AG10803 (cell line): ENCODE results near the gene FN1.

Source experiments
- DNase-seq: peaks from one replicate; pipeline ENCODE4 v3.0.0; 2010; ENCODE audit warnings: low read depth
- H3K4me3 ChIP-seq: 2 replicates; pipeline ENCODE4 v1.5.1; 2011; ENCODE audit warnings: mild to moderate bottlenecking, low read length, control low read depth
- TF ChIP-seq, protein P1 (sequence below): conservative IDR thresholded peaks from 2 replicates; pipeline ENCODE4 v1.5.1; 2011; ENCODE audit warnings: mild to moderate bottlenecking, low read length, control low read depth, inconsistent platforms

FN1 gene

DNA sequence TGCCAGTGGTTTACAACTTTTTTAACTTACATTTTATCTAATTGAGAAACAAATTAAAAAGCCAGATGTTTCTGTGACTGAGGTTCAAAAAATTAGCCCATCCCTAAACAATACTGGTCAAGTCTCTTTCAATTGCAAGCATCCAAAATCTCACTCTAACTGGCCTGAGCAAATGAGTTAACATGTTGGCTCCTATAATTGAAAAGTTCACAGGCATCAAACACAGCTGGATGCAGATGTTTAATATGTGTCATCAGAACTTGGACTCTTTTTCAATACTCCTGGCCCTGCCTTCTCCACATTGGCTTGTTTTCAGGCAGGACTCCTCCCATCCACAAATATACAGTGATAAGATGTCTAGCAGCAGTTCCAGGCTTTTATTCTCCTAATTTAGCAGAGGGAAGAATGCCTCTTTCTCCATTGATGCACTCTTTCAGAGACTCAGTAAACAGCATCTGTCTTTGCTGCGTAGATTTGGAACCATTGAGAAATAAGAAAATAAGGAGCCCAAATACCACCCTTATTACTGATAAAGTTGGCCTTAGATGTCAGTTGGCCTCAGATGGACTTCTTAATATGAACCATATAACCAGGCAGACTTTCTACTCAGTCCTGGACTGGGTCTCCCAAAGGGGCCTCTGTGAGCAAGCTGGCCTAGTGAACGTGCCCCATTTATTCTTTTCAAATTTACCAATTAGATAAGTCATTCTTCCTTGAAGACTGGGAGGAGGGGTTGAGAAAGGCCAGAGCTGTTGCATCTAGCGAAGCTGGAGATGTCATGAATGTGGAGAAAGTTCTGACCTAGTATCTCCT, 30.4 kb upstream of the FN1 start:
- H3K4me3 ChIP-seq = no peak overlapping the region
- TF ChIP-seq, protein P1, sequence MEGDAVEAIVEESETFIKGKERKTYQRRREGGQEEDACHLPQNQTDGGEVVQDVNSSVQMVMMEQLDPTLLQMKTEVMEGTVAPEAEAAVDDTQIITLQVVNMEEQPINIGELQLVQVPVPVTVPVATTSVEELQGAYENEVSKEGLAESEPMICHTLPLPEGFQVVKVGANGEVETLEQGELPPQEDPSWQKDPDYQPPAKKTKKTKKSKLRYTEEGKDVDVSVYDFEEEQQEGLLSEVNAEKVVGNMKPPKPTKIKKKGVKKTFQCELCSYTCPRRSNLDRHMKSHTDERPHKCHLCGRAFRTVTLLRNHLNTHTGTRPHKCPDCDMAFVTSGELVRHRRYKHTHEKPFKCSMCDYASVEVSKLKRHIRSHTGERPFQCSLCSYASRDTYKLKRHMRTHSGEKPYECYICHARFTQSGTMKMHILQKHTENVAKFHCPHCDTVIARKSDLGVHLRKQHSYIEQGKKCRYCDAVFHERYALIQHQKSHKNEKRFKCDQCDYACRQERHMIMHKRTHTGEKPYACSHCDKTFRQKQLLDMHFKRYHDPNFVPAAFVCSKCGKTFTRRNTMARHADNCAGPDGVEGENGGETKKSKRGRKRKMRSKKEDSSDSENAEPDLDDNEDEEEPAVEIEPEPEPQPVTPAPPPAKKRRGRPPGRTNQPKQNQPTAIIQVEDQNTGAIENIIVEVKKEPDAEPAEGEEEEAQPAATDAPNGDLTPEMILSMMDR = no peak
- peak; percentile 86 for DNase-seq

DNA sequence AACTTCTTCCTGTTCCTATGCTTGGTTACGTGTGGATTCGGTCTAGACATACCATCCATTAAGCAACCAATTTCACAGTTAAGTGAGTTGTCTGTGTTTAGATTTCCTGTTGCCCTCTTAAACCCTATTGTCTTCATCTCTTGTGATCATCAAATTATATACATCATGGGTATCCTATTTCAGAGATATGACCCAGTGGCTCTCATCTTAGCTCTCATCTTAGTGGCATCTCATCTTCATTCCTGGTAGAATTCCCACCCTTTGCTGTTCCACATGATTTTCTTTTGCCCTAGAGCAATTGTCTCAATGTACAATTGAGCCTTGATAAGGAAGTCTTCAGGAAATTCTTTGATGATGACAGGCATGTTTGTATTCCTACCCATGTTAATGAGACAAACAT, 29.4 kb upstream of the FN1 start:
- DNase-seq = no peak
- TF ChIP-seq, protein P1 = no peak
- no peak overlapping the region for H3K4me3 ChIP-seq

DNA sequence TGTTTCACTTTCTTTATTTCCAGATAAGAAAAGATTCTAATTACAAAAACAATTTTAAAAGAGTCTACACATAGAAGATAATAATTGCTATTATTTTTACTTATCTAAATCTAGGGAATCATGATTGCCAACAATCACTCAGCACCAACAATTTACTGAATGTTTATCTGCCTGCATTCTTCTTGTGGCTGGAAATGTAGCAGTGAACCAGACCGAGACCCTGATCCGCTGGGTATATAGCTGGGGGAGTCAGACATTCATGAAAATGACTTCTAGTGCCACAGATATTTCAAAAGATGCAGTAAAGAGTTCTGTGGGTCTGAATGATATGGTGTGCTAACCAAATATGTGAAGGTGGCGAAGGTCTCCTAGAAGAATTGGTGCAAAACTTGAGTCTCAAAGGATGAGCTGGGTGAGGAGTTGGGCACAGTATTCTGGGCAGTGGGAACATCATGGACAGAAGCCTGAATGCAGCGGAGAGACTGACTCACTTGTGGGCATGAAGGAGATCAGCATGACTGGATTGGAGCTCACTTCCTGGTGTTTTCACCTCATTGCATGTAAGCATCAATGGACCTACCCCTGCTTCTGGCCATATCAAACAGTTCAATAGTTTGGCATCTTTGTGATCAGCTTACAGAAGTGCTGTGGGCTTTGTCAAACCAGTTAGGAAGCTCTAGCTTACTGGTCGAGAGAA, 26.1 kb upstream of the FN1 start:
- TF ChIP-seq, protein P1 = no peak
- DNase-seq = peak; percentile 47
- no peak overlapping the region for H3K4me3 ChIP-seq

DNA sequence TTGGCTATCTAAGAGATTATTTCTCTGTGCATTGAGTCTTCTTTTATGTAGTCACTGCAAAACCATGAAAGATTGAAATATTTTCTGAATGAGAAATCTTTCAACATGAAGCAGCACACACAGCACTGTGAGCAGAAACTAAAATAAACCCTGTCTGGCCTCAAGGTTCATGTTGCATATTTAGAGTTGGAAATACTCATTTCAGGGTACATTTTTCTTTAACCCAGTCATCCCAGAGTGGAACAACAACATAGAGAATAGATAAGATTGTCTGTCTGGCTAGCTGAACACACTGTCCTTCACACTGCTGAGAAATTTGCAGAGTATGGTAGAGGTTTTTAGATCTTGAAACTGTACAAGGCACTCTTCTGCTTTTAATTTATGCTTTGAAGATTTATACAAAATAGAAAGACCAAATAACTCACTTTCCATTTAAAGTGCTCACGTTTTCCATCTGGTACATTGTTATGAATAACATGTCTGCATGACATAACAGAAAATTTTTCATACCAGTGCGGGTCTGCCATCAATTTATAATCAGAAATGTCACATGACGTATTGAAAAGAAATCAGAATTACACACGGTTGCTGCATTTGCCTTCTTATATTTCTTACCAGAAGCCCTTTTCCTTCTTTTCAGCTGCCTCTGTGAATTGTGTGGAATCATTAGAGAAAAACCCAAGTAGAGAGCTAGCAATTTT, 25.0 kb upstream of the FN1 start:
- H3K4me3 ChIP-seq = no peak overlapping the region
- peak; percentile 92 for DNase-seq
- TF ChIP-seq, protein P1 = no peak

DNA sequence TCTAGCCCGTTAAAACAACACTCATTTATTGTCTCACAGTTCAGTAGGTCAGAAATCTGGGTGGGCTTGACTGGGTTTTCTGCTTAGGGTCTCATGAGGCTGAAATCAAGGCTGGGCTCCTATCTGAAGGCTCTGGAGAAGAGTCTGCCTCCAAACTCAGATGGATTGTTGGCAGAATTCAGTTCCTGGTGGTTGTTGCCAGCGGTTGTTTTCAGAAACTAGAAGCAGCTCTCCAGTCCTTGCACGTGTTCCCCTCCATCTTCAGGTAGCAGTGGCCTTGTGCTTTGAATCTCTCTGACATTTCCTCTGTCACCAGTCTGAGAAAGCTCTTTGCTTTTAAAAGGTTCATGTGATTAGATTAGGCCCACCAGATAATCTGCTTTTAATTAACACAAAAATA, 20.1 kb upstream of the FN1 start:
- no peak for DNase-seq
- H3K4me3 ChIP-seq = no peak overlapping the region
- TF ChIP-seq, protein P1 = no peak

DNA sequence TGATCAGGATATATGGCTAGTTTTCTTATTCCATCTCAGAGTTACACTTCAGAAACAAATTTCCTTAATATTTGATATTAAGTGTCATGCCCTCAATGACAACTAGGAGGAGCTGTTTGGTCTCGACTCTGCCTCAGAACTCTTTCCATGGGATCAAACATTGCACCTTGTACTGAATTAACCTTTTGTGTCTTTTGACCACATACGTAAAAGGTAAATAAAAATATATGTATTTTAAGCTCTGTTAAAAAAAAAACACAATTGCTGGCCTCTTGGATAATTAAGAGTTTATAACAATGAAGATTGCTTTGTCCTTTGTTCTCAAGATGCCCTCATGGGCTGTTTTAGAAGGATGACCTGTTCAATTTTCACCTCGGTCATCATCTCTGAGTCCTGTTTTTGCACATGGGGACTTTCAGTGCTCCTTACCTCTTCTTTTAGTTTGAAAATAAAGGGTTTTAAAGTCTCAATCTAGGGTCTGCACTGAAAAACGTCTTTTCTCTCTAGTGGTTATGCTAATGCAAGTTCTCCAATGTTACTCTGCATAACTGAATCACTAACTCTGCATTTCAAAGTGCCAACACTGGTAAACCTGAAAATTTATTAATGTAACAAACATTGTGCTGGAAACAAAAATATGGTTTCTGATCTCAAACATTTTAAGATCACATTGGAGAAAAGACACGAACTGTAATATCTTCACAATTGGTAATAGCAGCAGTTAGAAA, 18.8 kb upstream of the FN1 start:
- no peak overlapping the region for H3K4me3 ChIP-seq
- DNase-seq = no peak
- TF ChIP-seq, protein P1 = peak; percentile 77
